A673 (cell line): Measurements from ENCODE around the gene IPO7.

Experiments used
- CTCF ChIP-seq: fragments of 300-800, 200-600 bp; sonication (generic); conservative IDR thresholded peaks from 2 replicates; pipeline ENCODE4 v1.5.1; 2017; ENCODE audit warnings: low read depth, mild to moderate bottlenecking, antibody characterized with exemption, low read length, moderate library complexity, mixed read lengths
- EZH2 ChIP-seq: fragments of 200-600 bp; sonication (generic); IDR thresholded peaks from 2 replicates; pipeline ENCODE4 v1.6.1; 2017; ENCODE audit warnings: borderline replicate concordance, low read depth, mild to moderate bottlenecking, mixed read lengths, antibody characterized with exemption, low read length; ENCODE audit not compliant: poor library complexity, severe bottlenecking

- no peak for TF ChIP-seq CTCF
- TF ChIP-seq EZH2, result no peak
Measured at GRCh38 chr11:9379041-9379440, 5.4 kb upstream of the IPO7 start.
